GM12891 (cell line): Measurements from ENCODE around the gene TMEM119.

Source experiments
- PAX5 ChIP-seq: IDR thresholded peaks from 2 replicates; pipeline ENCODE4 v1.6.1; 2011; ENCODE audit warnings: low read length, moderate library complexity, mild to moderate bottlenecking; ENCODE audit not compliant: insufficient read depth, severe bottlenecking
- POLR2A ChIP-seq: IDR thresholded peaks from 2 replicates; pipeline ENCODE4 v1.6.1; 2011; ENCODE audit warnings: low read depth, low read length, control low read depth
- POLR2AphosphoS5 ChIP-seq: IDR thresholded peaks from 2 replicates; pipeline ENCODE4 v1.6.1; 2011; ENCODE audit warnings: low read depth, low read length, control low read depth
- POU2F2 ChIP-seq: IDR thresholded peaks from 2 replicates; pipeline ENCODE4 v1.6.1; 2011; ENCODE audit warnings: low read depth, mild to moderate bottlenecking, control low read depth, low read length, moderate library complexity
- SPI1 ChIP-seq: IDR thresholded peaks from 2 replicates; pipeline ENCODE4 v1.6.1; 2011; ENCODE audit warnings: low read depth, low read length, control low read depth
- TAF1 ChIP-seq: IDR thresholded peaks from 2 replicates; pipeline ENCODE4 v1.6.1; 2011; ENCODE audit warnings: low read depth, low read length, control low read depth

DNA sequence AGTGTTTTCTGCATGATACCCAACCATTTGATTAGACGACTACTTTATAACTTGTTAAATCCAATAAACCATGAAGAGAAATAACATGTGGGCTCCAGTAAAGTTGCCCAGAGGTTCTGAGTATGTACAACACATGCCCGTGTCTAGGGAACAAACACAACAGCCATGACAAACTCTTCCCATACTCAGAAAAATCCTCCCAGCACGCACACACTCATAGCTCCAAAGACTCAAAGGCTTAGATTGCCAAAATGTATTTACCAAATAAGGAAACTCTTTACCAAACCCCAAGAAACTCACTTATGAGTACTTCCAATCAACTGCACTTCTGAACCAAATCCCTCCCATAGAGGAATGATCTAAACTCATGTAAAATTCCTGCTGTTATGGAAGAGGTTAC lies 54.2 kb downstream of the TMEM119 start:
- TF ChIP-seq POLR2A (no peak), POLR2AphosphoS5 (no peak), TAF1 (no peak), SPI1 (no peak), PAX5 (no peak), POU2F2 (no peak)
